Measurements from ENCODE around the gene GZMB.
"Not testable (repeated sequence)": the region's sequence is repeated elsewhere in the genome, so short reads cannot be mapped to it uniquely, and the experiment has no call there.

The GZMB gene, protein sequence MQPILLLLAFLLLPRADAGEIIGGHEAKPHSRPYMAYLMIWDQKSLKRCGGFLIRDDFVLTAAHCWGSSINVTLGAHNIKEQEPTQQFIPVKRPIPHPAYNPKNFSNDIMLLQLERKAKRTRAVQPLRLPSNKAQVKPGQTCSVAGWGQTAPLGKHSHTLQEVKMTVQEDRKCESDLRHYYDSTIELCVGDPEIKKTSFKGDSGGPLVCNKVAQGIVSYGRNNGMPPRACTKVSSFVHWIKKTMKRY

DNA sequence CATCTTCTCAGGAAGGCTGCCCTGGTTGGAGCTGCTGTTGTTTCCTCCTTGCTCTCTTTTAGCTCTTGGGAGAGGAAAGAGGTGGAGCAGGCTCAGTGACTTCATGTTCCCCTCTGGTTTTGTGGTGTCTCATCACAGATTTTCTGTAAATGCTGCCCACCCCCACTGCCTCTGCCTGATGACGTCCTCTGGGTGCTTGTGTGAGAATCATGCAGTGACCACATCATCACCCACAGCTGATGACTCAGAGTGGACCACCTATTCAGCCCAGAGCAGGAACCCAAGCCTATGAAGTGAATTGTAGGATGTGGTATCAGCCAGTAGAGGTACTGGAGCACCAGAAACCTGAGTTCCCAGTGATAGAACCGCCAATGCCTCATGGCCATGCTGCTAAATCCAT, at the start of gene GZMB:
Gene GZMB, minus strand, starts transcription at position 33 of the 400 bp plus-strand sequence. Its CDS starts 30 bp downstream, at position 3.
- peak; percentile 36 for DNase-seq (ENCODE audit: low read depth, low spot score)

DNA sequence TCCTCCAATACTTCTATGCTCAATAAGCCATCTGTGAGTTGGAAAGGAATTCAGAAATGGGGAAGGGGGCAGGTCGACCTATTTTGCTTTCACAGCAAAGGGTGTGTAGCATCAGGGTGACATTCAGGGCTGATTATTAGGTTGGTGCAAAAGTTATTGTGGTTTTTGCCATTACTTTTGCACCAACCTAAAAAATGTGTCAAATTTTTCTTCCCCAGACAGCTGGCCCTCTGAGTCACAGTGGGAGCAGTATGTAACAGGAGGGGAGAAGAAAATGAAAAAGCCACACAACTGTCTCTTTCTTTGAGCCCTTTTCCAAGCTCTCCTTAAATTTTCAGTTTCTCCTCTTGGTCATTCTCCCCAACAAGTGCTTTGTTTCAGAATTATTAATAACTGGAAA, 47.1 kb upstream of the GZMB start:
- DNase-seq (ENCODE audit: low read depth, low spot score), result no peak

DNA sequence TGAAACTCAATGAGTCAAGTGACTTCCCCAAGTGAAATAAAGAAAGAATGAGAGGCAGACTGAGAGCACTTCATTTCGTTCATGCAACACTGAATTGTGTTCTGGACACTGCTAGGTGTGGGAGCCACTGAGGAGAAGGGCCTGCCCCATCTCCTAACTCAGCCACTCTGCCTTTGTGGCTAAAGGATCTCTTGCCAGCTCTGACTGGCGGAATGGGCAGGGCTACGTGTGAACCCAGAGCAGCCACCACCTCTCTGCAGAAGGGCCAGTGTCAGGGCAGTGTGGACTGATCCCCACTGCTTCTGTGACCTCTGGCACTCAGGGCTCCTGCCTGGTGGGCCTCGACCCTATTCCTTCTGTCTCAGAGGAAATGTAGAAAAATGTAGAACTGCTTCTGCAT, 46.5 kb upstream of the GZMB start:
- no peak for DNase-seq (ENCODE audit: low read depth, low spot score)

DNA sequence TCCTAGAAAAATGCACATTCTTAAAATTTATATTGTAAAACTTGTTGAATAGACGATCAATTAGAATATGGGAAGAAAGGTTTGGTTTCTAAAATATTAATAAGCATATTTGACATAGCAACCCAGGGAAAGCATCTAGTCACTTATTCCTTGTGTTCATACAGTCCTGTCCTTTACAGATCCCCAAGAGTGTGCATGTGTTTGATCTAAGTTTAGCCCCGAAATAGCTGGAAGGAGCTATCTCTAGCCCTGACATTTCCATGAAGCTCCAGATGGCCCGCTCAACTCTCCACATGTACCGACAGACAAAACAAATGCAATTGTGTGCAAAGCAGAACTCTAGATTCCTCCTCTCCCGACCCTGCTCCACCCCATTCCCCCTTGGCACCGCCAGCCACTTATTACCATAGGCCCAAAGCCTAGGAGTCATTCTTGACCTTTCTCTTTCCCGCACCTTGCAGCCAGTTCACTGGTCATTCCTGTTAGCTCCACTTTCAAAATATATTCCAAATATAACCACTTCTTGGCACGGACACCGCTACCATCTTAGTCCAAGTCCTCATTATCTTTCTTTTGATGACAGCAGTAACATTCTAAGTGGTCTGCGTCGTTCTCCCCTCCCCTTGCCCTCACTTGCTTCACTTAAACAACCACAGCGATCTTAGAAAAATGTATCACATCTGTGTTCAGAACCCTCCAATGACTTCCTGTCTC, 45.4 kb upstream of the GZMB start:
- no peak for DNase-seq (ENCODE audit: low read depth, low spot score)

DNA sequence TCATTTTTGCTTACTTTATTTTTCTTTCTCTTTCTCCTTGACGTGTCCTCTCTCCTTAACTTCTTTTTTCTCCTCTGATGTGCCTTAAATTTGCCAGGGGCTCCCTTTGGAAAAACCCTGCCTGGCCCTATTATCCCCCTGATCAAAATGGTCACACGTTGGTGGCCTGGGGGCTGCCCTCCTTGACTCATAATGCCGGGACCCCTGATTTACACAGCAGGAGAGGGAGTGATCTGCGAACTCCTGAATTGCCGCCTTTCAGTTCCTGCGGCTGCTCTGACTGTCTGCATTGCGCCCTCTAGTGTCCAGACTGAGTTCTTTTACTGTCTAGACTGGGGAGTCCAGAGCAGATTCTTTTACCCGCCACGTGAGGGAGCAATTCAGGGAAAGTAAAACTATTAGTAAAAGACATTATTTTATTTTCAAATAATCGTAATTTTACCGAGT, 44.8 kb upstream of the GZMB start:
- DNase-seq (ENCODE audit: low read depth, low spot score), result peak; percentile 63

DNA sequence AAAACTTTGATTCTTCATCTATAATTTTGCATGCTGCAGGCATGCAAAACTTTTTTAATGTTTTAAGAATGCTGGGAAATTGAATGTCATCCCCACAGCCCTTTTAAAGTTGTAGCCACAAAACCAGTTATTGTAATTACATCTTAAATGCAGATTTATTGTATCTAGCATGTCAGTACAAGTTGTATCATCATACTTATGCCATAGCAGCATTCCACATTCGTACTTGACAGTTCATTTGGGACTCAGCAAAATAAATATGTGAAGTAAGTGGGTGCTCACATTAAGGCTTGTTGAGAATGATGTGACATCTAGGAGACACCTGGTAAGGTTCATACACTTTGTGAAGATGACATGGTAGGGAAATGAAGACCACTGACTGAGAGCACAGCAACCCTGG, 44.0 kb upstream of the GZMB start:
- DNase-seq (ENCODE audit: low read depth, low spot score), result no peak

DNA sequence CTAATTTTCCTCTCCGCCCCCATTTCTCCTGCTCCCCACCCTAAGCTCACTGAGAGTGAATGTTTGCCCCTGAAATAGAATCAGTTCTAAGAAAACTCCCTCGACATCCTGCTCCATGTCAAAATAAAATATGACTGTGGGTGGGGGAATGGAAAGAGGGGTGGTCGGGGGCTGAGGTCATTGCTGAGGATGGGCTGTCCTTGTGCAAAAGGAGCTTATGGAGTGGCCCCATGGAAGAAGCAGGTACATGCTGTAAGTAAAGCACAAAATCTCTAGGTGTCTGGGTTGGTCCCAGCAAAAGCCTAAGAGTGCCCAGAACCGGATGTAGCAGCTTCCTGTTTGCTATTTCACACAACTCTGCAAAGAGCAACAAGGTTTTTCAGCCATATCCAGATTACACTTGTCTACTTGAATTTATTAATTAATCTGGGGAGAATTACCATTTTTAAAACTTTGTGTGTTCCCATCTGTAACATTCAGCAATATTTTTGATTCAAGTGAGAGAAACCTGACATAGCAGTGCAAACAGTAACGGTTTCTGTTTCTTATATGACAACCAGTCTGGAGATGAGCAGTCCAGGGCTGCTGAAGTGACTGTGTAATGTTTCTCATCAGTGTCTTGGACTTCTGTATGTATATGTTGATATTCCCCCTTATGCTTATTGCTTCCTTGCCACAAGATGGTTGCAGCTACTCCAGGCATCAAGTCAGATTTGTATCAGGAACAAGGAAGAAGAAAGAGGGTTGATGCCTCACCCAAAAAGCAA, 40.4 kb upstream of the GZMB start:
- no peak for DNase-seq (ENCODE audit: low read depth, low spot score)

DNA sequence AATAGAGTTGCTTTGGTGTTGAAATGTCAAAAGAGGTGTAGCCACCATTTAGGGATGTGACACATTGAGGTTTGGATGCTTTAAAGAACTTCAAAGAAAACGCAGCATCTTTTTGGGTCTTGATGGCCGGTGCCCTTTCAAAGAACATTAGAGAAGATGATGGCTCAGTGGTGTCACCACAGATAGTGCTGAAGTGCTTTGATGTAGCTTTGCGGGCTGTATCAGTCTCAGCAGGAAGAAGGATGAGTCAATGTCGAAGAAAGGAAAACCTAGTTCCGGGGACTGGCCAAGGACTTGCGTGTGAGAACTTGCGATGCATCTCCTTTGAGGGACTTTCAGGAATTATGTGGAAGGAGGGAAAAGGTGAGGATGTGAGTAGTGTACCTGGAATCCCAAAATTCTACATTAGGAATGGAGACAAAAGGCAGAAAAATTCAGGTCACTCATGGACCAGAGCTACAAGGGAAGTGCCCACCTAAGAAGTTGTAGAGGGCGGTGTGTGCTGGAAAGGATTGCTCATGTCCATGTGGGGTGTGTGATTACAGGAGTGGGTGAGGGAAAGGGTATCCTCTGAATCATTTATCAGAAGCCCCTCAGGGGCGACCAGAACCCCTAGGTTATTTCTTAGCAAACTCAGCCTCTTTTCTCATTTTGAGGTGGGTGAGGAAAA, 39.7 kb upstream of the GZMB start:
- DNase-seq (ENCODE audit: low read depth, low spot score), result peak; percentile 55

DNA sequence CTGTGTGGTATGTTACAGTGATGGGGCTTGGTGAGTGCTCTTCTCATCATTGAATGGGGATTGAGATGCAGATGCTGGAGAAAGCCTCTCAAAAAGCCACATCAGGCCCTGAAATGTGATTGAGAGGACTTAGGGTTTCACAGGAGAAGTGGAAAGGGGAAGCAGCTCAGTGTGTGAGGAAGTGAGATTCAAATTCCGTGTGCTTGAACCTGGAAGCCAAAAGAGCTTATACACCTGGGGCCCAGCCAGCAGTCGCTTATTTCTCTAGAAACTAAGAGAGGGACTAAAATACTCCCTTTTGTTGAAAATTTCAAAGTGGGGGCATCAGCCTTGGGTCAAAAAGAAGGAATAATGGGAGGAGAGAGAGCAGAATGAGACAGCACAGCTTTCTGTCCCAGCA, 39.1 kb upstream of the GZMB start:
- no peak for DNase-seq (ENCODE audit: low read depth, low spot score)

DNA sequence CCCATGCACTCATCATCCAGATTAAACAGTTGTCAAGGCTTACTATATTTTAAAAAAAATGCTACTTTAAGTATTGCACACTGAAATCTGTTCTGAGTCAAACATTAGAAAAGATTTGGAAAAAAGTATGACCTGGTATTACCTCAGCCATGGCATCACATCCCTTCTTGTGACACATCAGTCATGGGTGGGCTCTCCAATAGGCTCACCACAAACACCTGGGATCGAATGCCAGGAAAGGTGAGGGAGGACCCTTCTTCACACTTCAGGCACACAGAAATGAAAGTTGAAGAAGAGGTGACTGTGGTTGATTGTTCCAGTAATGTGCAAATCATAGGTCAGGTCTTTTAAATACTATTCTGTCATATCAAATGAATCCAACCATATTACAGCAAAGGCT, 36.6 kb upstream of the GZMB start:
- no peak for DNase-seq (ENCODE audit: low read depth, low spot score)

DNA sequence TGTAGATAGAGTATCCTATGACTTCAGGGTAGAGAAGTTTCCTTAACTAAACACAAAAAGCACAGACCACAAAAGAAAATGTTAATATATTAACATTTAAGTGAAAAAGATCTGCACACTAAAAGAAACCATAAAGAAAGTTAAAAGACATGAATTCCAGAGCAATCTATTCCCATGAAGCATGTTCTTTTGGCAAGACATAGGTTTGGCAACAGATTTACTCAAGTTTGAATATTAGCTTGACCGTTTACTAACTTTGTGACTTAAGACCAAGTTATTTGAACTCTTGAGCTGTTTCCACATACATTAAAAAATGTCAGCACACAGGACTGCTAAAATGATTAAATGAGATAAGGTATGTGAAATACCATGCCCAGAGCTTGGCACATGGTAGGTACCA, 35.7 kb upstream of the GZMB start:
- DNase-seq (ENCODE audit: low read depth, low spot score), result no peak

DNA sequence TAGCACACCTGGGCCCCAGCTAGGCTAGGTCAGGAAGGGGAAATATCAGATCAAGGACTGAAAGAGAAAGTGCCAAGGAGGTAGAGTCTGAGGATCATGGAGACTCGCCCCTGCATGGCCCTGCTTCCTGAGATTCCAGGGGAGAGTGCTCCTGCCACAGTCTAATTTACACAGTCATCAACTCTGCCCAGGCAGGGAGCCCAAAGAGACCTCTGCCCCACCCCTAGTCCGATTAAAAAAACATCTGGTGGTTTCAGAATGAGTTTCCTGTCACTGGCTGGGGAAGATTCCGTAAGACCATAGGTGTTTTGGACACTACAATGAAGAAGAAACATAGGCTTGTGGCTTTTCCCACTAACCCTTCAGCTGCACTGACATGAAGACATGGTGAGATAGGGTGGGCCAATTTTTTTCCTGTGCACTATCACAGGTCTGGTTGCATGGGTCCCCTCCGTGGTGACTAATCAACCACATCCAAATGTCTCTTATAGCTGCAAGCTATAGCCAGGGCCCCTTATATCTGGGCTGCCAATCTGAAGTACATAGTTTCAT, 31.5 kb upstream of the GZMB start:
- DNase-seq (ENCODE audit: low read depth, low spot score), result no peak

DNA sequence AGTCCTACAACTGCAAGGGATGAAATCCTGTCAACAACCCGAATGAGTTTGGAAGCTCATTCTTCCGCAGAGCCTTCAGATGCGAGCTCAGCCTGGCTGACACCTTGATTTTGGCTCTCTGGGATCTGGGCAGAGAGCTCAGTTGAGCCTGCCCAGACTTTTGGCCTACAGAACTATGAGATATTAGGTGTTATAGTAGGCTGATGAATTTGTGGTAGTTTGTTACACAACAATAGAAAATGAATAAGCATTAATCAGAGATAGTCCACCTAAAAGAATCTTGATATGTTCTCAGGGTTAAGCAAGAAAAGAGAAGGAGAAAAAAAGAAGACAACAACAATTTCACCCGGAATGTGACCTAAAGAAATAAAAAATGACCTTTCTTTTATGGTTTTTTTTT, 30.4 kb upstream of the GZMB start:
- DNase-seq (ENCODE audit: low read depth, low spot score), result no peak

DNA sequence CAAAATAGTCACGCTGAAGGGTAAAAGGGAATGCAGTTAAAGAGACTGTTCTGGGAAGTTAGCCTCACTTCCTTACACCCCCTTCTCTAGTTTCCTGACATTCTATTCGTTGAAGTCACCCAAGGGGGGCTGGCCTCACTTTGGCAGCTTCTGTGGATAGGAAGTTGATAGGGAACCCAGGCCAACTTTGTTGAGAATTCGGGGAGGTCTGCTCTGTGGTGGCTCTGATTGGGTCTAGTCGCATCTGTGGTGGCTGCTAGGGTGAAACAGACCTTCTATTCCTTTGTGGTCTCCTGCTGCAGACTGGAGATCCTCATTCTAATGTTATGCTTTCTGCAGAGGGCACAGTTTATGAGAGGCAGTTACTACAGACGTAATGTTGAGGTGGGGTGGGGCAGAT, 28.8 kb upstream of the GZMB start:
- no peak for DNase-seq (ENCODE audit: low read depth, low spot score)

DNA sequence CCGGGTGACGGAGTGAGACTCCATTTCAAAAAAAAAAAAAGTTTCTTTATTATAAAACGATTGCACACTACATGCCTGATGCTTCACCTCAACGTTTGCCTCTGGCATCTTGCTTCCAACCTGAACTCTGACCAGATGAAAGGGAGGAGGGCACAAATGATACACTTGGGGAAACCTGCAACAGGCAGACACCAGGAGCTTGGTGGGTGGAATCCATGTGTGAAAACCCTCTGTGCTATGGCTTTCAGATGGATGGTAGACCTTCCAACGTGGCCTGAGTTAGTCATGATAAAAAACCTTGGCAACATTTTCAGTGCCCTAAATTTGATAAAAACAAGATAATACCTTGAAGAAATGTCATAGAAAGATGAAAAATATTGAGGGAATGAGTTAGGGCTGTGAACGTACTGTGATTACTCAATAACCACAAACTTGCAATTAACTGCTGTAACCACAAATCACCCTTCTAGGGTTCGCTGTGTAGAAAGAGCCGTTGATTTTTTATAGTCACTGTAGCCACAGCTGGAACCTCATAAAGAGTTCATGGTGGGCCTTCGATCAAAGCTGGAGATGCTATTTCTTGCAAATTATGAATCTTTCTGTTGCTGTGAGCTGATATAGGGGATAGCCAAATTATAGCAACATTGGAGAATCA, 26.1 kb upstream of the GZMB start:
- no peak for DNase-seq (ENCODE audit: low read depth, low spot score)

DNA sequence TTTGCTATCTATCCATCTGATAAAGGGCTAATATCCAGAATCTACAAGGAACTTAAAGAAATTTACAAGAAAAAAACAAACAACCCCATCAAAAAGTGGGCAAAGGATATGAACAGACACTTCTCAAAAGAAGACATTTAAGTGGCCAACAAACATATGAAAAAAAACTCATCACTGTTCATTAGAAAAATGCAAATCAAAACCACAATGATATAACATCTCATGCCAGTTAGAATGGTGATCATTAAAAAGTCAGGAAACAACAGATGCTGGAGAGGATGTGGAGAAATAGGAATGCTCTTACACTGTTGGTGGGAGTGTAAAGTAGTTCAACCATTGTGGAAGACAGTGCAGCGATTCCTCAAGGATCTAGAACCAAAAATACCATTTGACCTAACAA, 14.4 kb upstream of the GZMB start:
- DNase-seq (ENCODE audit: low read depth, low spot score), result not testable (repeated sequence)

DNA sequence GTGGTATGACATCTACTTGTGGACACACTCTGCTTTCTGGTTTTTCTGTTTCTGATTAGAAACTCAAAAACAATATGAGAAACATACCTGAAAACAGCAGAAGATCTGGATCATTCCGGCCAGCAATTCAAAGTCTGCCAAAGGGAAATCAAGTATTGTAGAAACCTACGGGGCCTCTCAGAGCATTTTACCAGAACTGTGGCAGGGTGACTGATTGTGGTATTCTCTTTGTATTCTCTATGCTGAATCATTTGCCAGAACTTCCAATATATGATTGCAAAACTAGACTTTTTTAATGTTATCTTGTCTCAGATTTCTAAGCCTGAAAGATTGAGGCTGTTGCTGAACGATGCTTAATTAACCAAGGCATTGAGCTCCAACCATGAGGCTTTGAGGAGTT, 5.9 kb upstream of the GZMB start:
- no peak for DNase-seq (ENCODE audit: low read depth, low spot score)

DNA sequence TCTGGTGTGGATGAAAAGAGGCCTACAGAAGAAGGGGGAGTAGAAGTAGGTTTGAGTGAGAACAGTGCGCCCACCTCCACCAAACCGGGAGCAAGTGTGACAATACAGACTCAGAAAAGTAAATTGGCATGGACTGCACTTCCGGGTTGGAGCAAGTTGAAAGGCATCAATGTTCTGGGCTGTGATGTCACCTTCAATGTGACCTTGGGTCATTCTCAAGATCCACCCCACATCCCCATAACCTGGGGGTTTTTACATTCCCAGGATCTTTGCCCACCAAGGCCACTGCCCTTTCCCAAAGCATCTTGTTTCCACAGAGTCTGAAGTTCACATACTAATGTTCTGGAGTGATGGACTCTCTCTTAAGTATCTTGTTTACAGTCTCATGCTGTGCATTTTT, 5.3 kb upstream of the GZMB start:
- DNase-seq (ENCODE audit: low read depth, low spot score), result no peak

DNA sequence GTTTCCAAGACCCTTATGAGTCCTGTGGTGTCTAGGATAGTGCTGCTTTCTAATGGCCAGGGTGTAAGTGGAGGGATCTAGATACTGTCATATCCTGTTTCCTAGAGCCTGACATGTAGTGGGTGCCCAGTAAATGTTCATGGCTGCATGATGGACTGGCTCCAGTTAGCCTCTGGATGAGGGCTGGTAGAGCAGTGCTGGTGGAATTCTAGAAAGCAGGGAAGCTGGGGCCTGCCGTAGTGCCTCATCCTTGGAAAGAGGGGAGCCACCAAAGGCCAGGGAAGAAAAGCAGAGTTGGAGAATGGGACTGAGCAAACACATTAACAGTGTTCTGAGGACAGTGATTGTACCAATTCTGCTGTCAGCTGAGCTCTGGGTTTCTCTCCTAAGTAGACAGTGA, 637 bp downstream of the GZMB start:
- DNase-seq (ENCODE audit: low read depth, low spot score), result no peak

DNA sequence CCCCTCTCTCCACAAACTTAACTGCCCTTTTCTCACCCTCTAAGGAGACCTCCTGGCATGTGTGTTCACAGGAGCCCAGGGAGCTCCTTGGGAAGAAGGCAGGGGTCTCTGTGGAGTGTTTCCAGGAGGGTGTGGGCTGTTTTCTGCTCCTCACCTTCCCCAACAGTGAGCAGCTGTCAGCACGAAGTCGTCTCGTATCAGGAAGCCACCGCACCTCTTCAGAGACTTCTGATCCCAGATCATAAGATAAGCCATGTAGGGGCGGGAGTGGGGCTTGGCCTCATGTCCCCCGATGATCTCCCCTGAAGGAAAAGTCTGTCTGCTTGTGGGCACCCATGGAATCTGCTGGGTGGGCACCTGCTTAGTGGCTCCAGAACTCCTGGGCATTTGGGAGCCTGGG, 1.2 kb downstream of the GZMB start:
- DNase-seq (ENCODE audit: low read depth, low spot score), result no peak

DNA sequence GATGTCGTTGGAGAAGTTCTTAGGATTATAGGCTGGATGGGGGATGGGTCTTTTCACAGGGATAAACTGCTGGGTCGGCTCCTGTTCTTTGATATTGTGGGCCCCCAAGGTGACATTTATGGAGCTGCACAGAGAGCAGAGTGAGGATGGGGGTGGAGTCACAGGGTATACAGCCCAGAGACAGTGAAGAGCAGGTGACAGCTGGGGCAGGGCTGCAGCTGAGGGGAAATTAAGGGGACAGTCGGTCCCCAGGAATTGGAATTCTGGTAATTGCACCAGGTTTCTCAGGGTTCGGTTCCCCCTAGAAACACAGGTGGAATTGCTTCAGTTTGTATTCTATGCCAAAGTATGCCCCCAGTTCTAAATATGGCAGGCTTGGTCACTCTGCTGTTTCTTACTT, 1.7 kb downstream of the GZMB start:
- DNase-seq (ENCODE audit: low read depth, low spot score), result no peak

All from activated naive CD8-positive, alpha-beta T cell treated with anti-CD3 and anti-CD28 coated beads, Interleukin-2, amount 50 U/mL, for 16 hours (primary cell).